Measurements from ENCODE around the gene CGB7. TPM values are rescaled to one million over a fixed set of nuclear protein-coding genes. Genes with fewer than 3 reads are reported as not detected.

The CGB7 gene
- total RNA-seq, 1 donor from 2014 or later = not detected

- Mint-ChIP-seq H3K4me3 (ENCODE audit: unreplicated experiment) (peak within 1 kb of the TSS; percentile 45), H3K36me3 (ENCODE audit: unreplicated experiment) (no peaks in the 10 kb centered on the region), H3K9me3 (ENCODE audit: unreplicated experiment) (peaks cover 7% of the 10 kb centered on the region), H3K4me1 (ENCODE audit: unreplicated experiment) (peaks cover 7% of the 10 kb centered on the region), H3K27ac (ENCODE audit: unreplicated experiment) (peak within 1 kb of the TSS; percentile 54), H3K27me3 (ENCODE audit: unreplicated experiment) (peaks cover 38% of the 10 kb centered on the region)
- no peak for DNase-seq (ENCODE audit: extremely low spot score, unreplicated experiment)
- TF ChIP-seq, protein P1, sequence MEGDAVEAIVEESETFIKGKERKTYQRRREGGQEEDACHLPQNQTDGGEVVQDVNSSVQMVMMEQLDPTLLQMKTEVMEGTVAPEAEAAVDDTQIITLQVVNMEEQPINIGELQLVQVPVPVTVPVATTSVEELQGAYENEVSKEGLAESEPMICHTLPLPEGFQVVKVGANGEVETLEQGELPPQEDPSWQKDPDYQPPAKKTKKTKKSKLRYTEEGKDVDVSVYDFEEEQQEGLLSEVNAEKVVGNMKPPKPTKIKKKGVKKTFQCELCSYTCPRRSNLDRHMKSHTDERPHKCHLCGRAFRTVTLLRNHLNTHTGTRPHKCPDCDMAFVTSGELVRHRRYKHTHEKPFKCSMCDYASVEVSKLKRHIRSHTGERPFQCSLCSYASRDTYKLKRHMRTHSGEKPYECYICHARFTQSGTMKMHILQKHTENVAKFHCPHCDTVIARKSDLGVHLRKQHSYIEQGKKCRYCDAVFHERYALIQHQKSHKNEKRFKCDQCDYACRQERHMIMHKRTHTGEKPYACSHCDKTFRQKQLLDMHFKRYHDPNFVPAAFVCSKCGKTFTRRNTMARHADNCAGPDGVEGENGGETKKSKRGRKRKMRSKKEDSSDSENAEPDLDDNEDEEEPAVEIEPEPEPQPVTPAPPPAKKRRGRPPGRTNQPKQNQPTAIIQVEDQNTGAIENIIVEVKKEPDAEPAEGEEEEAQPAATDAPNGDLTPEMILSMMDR (IDR thresholded peaks at IDR 0.05) = no peak
Measured at GRCh38 chr19:49064768-49065611, 7.4 kb upstream of the CGB7 start, which contains the start of gene NTF4. TSS of gene NTF4 (minus strand) at chr19:49064818. CDS start at chr19:49061997, 2,821 bp downstream.

DNA sequence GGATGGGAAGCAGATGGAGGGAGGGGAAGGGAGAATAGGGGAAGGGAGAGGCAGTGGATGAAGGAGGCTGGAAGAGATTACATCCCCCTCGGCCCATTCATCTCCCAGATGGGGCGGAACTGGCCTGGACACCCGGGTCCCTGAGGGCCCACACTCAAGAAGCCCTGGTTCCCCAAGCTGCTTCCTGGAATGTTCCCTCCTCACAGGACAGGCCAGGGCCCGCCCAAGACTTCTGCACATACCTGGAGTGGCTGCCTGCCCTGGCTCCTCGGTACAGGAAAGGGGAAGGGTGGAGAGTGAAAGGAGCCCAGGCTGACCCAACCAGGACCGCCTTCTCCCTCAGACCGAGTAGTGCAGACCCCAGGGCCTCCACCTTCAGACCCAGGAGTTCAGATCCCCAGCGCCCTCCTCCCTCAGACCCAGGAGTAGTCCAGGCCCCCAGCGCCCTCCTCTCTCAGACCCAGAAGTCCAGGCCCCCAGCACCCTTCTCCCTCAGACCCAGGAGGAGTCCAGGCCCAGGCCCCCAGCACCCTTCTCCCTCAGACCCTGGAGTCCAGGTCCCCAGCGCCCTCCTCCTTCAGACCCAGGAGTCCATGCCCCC is 6.6 kb upstream of the CGB7 start:
- DNase-seq (ENCODE audit: extremely low spot score, unreplicated experiment) = no peak
- TF ChIP-seq, protein P1 (IDR thresholded peaks at IDR 0.05) = no peak
- peak overlapping the region; percentile 45 for H3K4me3 Mint-ChIP-seq (ENCODE audit: unreplicated experiment)
- peaks cover under 1% of the 10 kb centered on the region for H3K9me3 Mint-ChIP-seq (ENCODE audit: unreplicated experiment)
- no peak overlapping the region for H3K27ac Mint-ChIP-seq (ENCODE audit: unreplicated experiment)
- peaks cover 7% of the 10 kb centered on the region for H3K4me1 Mint-ChIP-seq (ENCODE audit: unreplicated experiment)
- H3K27me3 Mint-ChIP-seq (ENCODE audit: unreplicated experiment) = peaks cover 32% of the 10 kb centered on the region
- no peaks in the 10 kb centered on the region for H3K36me3 Mint-ChIP-seq (ENCODE audit: unreplicated experiment)

DNA sequence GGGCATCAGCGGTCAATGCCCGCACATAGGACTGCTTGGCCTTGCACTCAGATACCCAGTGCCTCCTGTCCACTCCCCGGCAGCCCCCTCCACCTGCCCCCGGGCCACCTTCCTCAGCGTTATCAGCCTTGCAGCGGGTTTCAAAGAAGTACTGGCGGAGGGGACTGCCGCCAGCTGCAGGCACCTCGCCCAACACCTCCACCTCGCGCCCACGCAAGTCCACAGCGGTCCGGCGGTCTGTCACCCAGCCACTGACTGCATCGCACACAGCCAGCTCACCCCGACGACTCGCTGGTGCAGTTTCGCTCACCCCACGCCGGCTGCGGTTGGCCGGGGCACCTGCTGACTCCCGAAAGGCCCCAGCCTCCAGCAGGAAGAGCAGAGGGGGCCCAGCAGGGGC is 3.9 kb upstream of the CGB7 start:
- H3K27me3 Mint-ChIP-seq (ENCODE audit: unreplicated experiment) = peaks cover 16% of the 10 kb centered on the region
- TF ChIP-seq, protein P1 (IDR thresholded peaks at IDR 0.05) = no peak
- H3K4me3 Mint-ChIP-seq (ENCODE audit: unreplicated experiment) = no peak overlapping the region
- H3K27ac Mint-ChIP-seq (ENCODE audit: unreplicated experiment) = no peak overlapping the region
- no peaks in the 10 kb centered on the region for H3K36me3 Mint-ChIP-seq (ENCODE audit: unreplicated experiment)
- H3K9me3 Mint-ChIP-seq (ENCODE audit: unreplicated experiment) = no peaks in the 10 kb centered on the region
- DNase-seq (ENCODE audit: extremely low spot score, unreplicated experiment) = no peak
- peaks cover 18% of the 10 kb centered on the region for H3K4me1 Mint-ChIP-seq (ENCODE audit: unreplicated experiment)

GRCh38 chr19:49061000-49061399 is 3.5 kb upstream of the CGB7 start:
- Mint-ChIP-seq H3K4me3 (ENCODE audit: unreplicated experiment) (no peak overlapping the region), H3K4me1 (ENCODE audit: unreplicated experiment) (peaks cover 20% of the 10 kb centered on the region), H3K27me3 (ENCODE audit: unreplicated experiment) (peaks cover 12% of the 10 kb centered on the region), H3K36me3 (ENCODE audit: unreplicated experiment) (no peaks in the 10 kb centered on the region), H3K27ac (ENCODE audit: unreplicated experiment) (no peak overlapping the region), H3K9me3 (ENCODE audit: unreplicated experiment) (no peaks in the 10 kb centered on the region)
- TF ChIP-seq, protein P1 (IDR thresholded peaks at IDR 0.05) = no peak
- DNase-seq (ENCODE audit: extremely low spot score, unreplicated experiment) = no peak

- Mint-ChIP-seq H3K4me3 (ENCODE audit: unreplicated experiment) (no peak overlapping the region), H3K27me3 (ENCODE audit: unreplicated experiment) (peaks cover 6% of the 10 kb centered on the region), H3K36me3 (ENCODE audit: unreplicated experiment) (no peaks in the 10 kb centered on the region), H3K9me3 (ENCODE audit: unreplicated experiment) (no peaks in the 10 kb centered on the region), H3K4me1 (ENCODE audit: unreplicated experiment) (peaks cover 15% of the 10 kb centered on the region), H3K27ac (ENCODE audit: unreplicated experiment) (no peak overlapping the region)
- DNase-seq (ENCODE audit: extremely low spot score, unreplicated experiment) = no peak
- TF ChIP-seq, protein P1 (IDR thresholded peaks at IDR 0.05) = no peak
Measured at GRCh38 chr19:49059053-49059452, 1.5 kb upstream of the CGB7 start.
